Measurements from ENCODE around the gene CDK13.
"Not testable (repeated sequence)": the region's sequence is repeated elsewhere in the genome, so short reads cannot be mapped to it uniquely, and the experiment has no call there.

CDK13 gene

DNA sequence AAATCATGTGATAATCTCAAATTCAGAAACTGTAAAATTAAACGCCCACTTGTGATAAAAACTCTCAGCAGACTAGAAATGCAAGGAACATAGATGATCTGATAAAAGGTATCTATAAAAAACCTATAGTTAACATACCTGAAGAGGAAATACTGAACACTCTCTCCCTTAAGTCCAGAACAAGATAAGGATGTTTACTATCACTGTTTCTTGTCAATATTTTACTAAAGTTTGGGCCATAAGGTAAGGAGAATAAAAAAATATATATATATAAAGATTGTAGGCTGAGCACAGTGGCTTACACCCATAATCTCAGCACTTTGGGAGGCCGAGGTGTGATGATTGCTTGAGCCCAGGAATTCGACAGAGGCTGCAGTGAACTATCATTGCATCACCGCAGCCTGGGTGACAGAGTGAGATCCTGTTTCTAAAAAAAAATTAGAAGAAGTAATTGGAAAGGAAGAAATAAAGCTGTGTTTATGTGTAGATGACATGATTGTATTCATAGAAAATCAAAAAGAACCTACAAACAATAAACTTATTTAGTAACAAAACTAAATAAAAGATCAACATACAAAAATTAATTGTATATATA is 155.9 kb downstream of the CDK13 start:
- DNase-seq (ENCODE audit: low read depth), result peak; percentile 14
- TF ChIP-seq, protein P1, sequence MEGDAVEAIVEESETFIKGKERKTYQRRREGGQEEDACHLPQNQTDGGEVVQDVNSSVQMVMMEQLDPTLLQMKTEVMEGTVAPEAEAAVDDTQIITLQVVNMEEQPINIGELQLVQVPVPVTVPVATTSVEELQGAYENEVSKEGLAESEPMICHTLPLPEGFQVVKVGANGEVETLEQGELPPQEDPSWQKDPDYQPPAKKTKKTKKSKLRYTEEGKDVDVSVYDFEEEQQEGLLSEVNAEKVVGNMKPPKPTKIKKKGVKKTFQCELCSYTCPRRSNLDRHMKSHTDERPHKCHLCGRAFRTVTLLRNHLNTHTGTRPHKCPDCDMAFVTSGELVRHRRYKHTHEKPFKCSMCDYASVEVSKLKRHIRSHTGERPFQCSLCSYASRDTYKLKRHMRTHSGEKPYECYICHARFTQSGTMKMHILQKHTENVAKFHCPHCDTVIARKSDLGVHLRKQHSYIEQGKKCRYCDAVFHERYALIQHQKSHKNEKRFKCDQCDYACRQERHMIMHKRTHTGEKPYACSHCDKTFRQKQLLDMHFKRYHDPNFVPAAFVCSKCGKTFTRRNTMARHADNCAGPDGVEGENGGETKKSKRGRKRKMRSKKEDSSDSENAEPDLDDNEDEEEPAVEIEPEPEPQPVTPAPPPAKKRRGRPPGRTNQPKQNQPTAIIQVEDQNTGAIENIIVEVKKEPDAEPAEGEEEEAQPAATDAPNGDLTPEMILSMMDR (IDR thresholded peaks at IDR 0.05; ENCODE audit: low read length, missing control alignments), result no peak
- no peak overlapping the region for H3K4me3 ChIP-seq (replicated peaks; ENCODE audit: low read depth, low read length)

DNA sequence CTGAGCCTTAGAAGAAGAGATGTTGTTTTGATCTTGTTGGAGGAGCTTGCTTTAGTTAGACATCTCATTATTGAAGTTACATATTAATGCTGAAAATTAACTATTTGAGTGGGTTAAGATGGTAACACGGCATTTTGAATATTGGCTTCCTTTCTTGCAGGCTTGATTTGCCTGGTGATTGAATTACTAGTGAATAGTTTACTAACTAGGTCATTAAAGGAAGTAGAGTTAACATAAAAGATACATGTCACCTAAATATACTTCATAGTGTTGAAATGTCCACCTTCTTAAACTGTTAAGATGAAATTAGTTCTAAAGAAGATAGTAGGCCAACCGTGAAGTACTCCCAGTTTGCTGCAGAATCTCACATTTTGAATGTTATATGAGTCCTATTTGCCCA is 165.9 kb downstream of the CDK13 start:
- H3K4me3 ChIP-seq (replicated peaks; ENCODE audit: low read depth, low read length), result no peak overlapping the region
- no peak for DNase-seq (ENCODE audit: low read depth)
- TF ChIP-seq, protein P1 (IDR thresholded peaks at IDR 0.05; ENCODE audit: low read length, missing control alignments), result no peak

DNA sequence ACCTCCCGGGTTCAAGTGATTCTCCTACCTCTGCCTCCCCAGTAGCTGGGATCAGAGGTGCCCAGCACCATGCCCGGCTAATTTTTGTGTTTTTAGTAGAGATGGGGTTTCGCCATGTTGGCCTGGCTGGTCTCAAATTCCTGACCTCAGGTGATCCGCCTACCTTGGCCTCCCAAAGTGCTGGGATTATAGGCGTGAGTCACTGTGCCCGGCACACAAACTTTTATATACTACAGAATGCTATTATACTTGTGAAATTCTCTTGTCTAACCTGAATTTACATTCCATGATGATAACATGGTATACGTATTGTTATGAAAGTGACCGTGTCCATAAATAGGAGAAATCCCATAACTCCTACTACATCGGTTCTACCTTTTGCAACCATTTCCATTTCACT is 167.1 kb downstream of the CDK13 start:
- not testable (repeated sequence) for DNase-seq (ENCODE audit: low read depth); H3K4me3 ChIP-seq (replicated peaks; ENCODE audit: low read depth, low read length)

DNA sequence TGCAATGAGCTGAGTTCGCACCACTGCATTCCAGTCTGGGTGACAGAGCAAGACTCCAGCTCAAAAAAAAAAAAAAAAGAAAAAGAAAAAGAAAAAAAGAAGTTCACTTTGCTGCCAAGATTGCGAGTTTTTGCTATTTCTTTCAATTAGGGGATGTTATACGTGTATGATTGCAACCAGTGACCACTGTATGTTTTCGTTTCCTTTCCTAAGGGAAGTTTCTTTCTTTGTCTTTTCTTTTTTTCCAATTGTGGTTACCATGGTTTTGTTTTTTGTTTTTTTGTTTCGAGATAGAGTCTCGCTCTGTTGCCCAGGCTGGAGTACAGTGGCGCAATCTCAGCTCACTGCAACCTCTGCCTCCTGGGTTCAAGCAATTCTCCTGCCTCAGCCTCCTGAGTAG is 168.1 kb downstream of the CDK13 start:
- not testable (repeated sequence) for DNase-seq (ENCODE audit: low read depth); H3K4me3 ChIP-seq (replicated peaks; ENCODE audit: low read depth, low read length)

DNA sequence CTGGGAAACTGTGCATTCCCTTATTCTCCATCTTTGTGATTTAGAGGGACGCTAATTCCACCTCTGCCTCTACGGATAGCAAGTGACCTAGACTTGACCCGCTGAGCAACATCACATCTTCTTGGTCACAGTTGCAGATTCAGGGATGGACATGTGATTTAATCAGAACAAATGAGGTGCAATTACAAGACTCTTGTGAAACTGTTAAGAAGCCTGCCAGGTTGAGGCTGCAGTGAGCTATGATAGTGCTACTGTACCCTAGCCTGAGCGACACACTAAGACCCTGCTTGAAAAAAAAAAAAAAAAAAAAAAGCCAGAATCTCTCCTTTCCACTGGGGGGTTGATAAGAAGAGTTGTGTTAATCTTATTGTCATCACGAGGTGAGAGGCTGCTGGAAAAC is 170.0 kb downstream of the CDK13 start:
- DNase-seq (ENCODE audit: low read depth), result no peak
- TF ChIP-seq, protein P1 (IDR thresholded peaks at IDR 0.05; ENCODE audit: low read length, missing control alignments), result no peak
- H3K4me3 ChIP-seq (replicated peaks; ENCODE audit: low read depth, low read length), result no peak overlapping the region

DNA sequence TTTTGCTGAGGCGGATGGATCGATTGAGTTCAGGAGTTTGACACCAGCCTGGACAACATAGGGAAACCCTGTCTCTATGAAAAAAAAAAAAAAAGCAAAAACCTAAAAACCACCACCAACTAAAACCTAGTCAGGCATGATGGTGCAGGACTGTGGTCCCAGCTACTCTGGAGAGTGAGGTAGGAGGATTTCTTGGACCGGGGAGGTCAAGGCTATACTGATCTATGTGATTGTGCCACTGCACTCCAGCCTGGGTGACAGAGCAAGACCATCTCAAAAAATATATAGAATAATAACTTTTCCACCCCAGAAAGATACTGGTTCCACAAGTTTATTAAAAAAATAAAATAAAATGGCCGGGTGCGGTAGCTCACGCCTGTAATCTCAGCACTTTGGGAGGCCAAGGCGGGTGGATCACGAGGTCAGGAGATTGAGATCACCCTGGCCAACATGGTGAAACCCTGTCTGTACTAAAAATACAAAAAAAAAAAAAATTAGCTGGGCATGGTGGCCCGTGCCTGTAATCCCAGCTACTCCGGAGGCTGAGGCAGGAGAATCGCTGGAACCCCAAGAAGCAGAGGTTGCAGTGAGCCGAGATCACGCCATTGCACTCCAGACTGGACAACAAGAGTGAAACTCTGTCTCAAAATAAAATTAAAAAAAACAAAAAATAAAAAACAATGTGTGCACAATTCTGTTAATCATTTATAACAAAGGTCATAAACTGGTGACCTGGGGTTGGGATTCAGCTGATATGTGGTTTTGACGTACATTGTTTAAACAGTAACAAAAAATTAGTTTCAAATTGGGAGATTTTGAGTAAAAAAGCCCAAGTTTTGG is 172.3 kb downstream of the CDK13 start:
- not testable (repeated sequence) for H3K4me3 ChIP-seq (replicated peaks; ENCODE audit: low read depth, low read length); DNase-seq (ENCODE audit: low read depth)

DNA sequence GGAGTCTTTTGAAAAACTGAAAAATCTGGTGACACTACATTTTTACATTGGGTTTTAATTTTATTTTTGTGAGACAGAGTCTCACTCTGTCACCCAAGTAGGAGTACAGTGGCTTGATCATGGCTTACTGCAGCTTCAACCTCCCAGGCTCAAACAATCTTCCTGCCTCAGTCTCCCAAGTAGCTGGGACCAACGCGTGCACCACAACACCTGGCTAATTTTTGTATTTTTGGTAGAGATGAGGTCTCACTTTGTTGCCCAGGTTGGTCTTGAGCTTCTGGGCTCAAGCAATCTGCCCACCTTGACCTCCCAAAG is 172.8 kb downstream of the CDK13 start:
- TF ChIP-seq, protein P1 (IDR thresholded peaks at IDR 0.05; ENCODE audit: low read length, missing control alignments), result no peak
- no peak overlapping the region for H3K4me3 ChIP-seq (replicated peaks; ENCODE audit: low read depth, low read length)

DNA sequence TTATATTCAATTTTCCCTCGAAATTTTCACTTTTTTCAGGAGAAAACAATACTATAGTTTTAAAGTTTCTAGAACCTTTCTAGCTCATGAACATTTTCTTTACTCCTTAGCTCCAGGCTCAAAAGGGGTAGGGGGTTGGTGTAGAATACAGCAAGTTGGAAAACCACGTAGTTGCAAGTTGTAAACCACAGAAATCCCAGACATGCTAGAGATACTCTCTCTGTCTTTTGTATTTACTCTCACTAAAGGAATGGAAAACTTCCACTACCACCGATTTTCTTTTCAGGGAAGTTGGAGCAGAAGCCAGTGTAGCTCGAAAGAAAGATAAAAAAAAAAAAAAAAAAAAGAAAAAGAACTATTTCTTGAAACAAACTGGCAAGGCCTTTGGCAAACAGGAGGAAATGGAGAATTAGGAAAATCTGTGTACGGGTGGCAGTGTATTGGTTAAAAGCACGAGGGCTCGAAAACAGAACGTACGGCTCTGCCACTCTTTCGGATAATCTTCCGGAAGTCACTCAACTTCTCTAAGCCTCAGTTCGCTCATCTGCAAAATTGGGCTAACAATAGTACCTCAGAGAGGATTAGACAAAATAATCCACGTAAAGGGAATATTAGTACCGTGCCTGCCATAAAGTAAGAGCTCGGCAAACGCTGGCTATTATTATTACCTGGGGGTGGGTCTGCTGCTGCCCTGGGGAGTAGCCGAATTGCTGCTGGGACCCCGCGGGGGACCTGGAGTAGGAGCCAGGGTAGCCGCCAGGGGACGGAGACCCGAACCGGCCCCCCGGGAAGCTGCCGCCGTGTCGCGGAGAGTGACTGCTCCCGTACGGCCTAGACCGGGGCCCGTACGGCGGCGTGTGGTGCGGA is 183.7 kb downstream of the CDK13 start:
- TF ChIP-seq, protein P1 (IDR thresholded peaks at IDR 0.05; ENCODE audit: low read length, missing control alignments), result no peak
- peak overlapping the region; percentile 95 for H3K4me3 ChIP-seq (replicated peaks; ENCODE audit: low read depth, low read length)
- peak; percentile 23 for DNase-seq (ENCODE audit: low read depth)

More for the DNA sequence above, 172.8 kb downstream of the CDK13 start:
- DNase-seq (ENCODE audit: low read depth), result no peak

All from fibroblast of pulmonary artery (primary cell).